ENCODE measurements around the gene NFS1. TPM values are rescaled to one million over a fixed set of nuclear protein-coding genes. Genes with fewer than 3 reads are reported as not detected.

The NFS1 gene
- total RNA-seq, 1 experiment from 2014 or later = 24.7 TPM

DNA sequence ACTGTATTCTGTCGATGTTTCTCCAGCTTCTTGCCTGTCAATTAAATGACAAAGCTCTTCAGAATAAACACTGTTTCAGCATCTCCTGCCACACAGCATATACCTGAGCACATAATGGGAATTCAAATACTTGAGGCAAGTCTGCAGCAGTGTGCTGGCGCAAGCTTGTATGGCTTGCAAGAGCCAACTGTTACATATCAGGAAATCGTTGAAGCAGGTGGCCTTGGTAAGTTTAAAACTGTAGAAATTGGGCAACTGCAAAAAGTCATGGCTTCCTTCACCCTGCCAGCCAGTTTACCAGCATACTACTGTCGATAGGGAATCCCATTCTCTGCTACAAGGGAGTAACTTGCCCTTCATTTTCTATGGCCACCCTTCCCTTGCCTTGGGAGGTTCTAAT, 57.4 kb downstream of the NFS1 start:
- Histone ChIP-seq H3K27ac (no peak overlapping the region), H3K4me1 (replicated peaks) (no peaks in the 10 kb centered on the region), H3K36me3 (peaks cover 19% of the 10 kb centered on the region), H3K4me3 (no peak overlapping the region), H3K27me3 (replicated peaks) (no peaks in the 10 kb centered on the region), H3K9me3 (replicated peaks) (no peaks in the 10 kb centered on the region)
- no peak for DNase-seq (ENCODE audit: low read depth in 1 of 2, low spot score in 2 of 2)

DNA sequence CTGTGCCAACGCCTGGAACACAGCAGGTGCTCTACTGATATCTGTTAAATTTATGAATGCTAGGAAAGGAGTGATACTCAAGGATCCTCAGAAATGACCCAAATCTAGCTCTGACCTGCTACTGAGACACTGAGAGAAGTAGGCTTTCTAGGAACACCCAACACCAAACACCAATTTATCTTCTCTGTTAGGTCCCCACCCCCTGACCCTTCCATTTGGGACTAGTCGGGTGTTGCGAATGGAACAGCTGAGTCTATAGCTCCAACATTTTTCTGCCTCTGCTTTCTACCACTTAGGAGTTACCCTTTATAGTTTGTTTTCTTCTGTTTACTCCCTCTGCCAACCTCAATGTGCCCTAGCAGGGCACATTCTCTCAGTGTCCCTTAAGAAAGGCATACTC, 58.4 kb downstream of the NFS1 start:
- H3K9me3 ChIP-seq (replicated peaks) = no peaks in the 10 kb centered on the region
- DNase-seq (ENCODE audit: low read depth in 1 of 2, low spot score in 2 of 2) = no peak
- H3K36me3 ChIP-seq = peaks cover 16% of the 10 kb centered on the region

DNA sequence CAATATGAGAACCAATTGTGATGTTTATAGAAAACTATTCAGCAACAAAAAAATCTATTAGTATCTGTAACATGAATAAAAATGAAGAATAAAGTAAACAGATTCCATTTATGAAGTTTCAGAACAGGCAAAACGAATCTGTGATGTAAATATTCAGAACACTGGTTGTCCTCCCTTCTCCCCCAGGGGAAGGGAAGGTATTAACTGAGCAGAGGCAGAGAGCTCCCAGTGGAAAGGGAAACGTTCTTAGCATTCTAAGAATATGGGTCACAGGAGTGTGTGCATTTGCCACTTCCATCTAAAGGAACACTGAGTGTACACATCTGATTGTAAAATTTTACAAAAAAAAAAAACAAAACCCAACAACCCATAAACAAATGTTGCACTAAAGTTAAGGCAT, 60.4 kb downstream of the NFS1 start:
- DNase-seq (ENCODE audit: low read depth in 1 of 2, low spot score in 2 of 2) = no peak
- no peaks in the 10 kb centered on the region for H3K9me3 ChIP-seq (replicated peaks)
- no peak overlapping the region for H3K27ac ChIP-seq
- H3K27me3 ChIP-seq (replicated peaks) = no peaks in the 10 kb centered on the region
- H3K4me3 ChIP-seq = no peak overlapping the region
- peaks cover 7% of the 10 kb centered on the region for H3K36me3 ChIP-seq
- H3K4me1 ChIP-seq (replicated peaks) = no peaks in the 10 kb centered on the region

More for the DNA sequence above, 58.4 kb downstream of the NFS1 start:
- H3K4me3 ChIP-seq = no peak overlapping the region
- no peaks in the 10 kb centered on the region for H3K27me3 ChIP-seq (replicated peaks)
- H3K4me1 ChIP-seq (replicated peaks) = no peaks in the 10 kb centered on the region
- H3K27ac ChIP-seq = no peak overlapping the region

DNA sequence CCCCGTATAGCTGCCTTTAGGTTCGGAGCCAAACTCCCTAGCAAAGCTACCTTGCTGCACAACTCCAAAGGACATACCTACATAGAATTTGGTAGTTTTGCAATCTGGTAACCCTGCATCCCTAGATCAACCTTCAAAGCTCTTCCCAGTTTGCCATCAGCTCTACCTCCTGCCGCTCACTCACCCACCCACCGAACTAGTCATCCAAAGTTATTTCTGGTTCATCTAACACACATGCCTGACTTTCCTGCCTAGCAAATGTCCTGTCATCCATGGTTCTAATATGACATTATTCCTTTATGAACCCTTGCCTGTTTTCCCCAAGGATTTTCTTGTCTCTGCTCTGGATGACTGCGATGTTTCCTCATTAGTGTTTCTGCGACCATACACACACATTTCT, 61.9 kb downstream of the NFS1 start:
- Histone ChIP-seq H3K36me3 (peaks cover 18% of the 10 kb centered on the region), H3K4me1 (replicated peaks) (no peaks in the 10 kb centered on the region), H3K27me3 (replicated peaks) (no peaks in the 10 kb centered on the region), H3K9me3 (replicated peaks) (no peaks in the 10 kb centered on the region), H3K27ac (no peak overlapping the region), H3K4me3 (no peak overlapping the region)
- DNase-seq (ENCODE audit: low read depth in 1 of 2, low spot score in 2 of 2) = no peak

DNA sequence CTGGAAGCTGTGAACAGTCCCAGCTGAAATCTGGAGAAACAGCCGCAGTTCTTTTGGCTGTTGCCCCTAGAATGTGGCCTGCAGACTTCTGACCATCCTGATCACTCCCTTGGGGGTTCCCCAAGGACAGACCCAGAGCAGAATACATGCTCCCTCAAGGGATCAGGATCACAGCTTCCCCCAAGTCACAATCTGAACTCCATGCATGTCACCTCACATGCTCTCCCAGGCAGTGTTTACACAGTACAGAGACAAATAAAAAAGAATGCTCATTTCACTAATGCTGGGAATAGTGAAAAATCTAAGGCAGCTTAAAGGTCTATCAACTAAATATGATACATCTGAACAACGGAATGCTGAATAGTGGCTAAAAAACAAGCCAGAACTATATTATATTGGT, 63.1 kb downstream of the NFS1 start:
- H3K4me3 ChIP-seq = no peak overlapping the region
- no peak for DNase-seq (ENCODE audit: low read depth in 1 of 2, low spot score in 2 of 2)
- H3K27me3 ChIP-seq (replicated peaks) = no peaks in the 10 kb centered on the region
- no peak overlapping the region for H3K27ac ChIP-seq
- peaks cover 25% of the 10 kb centered on the region for H3K36me3 ChIP-seq
- H3K9me3 ChIP-seq (replicated peaks) = no peaks in the 10 kb centered on the region
- H3K4me1 ChIP-seq (replicated peaks) = no peaks in the 10 kb centered on the region

DNA sequence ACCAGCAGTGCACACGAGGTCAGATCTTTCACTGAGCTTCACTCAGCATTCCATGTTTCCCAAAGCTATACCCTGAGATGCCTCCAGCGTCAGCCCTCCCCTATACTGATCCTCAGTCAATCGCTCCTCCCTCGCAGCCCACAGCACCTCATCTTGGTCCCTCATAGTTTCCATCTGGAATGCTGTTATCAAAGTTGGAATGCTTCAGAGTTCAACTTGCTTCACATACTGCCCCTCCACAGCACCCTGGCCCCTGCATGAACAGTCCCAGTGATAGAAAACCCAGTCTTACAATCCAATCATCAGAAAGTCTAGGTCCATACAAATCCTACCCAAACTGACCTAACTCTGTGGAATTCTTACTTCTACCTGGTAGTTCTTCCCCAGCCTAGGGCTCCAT, 63.5 kb downstream of the NFS1 start:
- Histone ChIP-seq H3K27ac (no peak overlapping the region), H3K36me3 (peaks cover 28% of the 10 kb centered on the region), H3K4me1 (replicated peaks) (no peaks in the 10 kb centered on the region), H3K4me3 (no peak overlapping the region), H3K9me3 (replicated peaks) (no peaks in the 10 kb centered on the region), H3K27me3 (replicated peaks) (no peaks in the 10 kb centered on the region)
- DNase-seq (ENCODE audit: low read depth in 1 of 2, low spot score in 2 of 2) = no peak

DNA sequence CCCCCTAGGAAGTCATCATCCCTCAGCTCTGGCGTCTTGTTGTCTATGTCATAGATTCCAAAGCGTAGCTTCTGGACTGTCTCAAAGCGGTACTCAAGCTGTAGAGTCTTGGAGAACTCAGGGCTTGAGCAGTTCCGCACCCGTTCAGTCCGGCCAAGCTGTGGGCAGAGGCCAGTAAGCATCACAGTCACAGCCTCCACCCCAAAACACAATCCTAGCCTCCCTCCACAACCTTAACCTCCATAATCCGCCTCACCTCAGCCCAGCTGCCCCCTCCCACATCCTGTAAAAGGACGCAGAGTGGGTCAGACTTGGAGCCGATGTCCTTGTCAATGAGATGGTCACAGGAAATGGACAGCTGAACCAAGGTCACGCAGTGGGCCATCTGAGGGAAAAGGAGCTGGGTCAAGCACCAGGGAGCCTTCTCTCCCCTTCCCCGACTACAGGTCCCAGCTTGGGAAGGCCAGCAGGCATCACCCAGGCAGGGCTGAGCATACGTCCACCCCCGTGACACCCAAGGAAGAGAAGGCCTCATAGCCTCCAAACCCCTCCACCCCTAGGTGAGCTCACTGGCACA, 66.5 kb downstream of the NFS1 start:
- DNase-seq (ENCODE audit: low read depth in 1 of 2, low spot score in 2 of 2) = no peak
- no peak overlapping the region for H3K27ac ChIP-seq
- H3K4me3 ChIP-seq = no peak overlapping the region
- no peaks in the 10 kb centered on the region for H3K27me3 ChIP-seq (replicated peaks)
- H3K4me1 ChIP-seq (replicated peaks) = no peaks in the 10 kb centered on the region
- H3K9me3 ChIP-seq (replicated peaks) = no peaks in the 10 kb centered on the region
- peaks cover 55% of the 10 kb centered on the region for H3K36me3 ChIP-seq

DNA sequence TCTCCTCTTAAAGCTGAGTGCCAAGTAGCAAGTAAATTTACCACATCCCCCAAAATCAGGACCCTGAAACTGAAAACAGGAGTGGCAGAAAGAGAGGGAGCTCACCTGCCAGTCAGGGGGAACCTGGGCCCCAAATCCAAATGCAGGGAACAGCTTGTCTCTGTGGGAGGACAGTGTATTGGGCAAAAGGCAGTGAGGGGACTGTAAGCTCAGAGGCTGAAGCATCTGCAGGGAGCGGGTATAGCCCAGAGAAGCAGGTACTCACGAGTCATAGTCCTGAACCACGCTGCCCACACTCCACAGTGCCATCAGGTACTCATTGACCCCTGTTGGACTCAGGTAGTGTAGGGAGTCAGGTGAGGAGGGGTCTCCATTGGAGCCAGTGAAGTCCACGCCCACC, 68.5 kb downstream of the NFS1 start:
- Histone ChIP-seq H3K36me3 (peaks cover 75% of the 10 kb centered on the region), H3K27me3 (replicated peaks) (no peaks in the 10 kb centered on the region), H3K4me1 (replicated peaks) (no peaks in the 10 kb centered on the region), H3K9me3 (replicated peaks) (no peaks in the 10 kb centered on the region), H3K27ac (no peak overlapping the region), H3K4me3 (no peak overlapping the region)
- DNase-seq (ENCODE audit: low read depth in 1 of 2, low spot score in 2 of 2) = no peak

DNA sequence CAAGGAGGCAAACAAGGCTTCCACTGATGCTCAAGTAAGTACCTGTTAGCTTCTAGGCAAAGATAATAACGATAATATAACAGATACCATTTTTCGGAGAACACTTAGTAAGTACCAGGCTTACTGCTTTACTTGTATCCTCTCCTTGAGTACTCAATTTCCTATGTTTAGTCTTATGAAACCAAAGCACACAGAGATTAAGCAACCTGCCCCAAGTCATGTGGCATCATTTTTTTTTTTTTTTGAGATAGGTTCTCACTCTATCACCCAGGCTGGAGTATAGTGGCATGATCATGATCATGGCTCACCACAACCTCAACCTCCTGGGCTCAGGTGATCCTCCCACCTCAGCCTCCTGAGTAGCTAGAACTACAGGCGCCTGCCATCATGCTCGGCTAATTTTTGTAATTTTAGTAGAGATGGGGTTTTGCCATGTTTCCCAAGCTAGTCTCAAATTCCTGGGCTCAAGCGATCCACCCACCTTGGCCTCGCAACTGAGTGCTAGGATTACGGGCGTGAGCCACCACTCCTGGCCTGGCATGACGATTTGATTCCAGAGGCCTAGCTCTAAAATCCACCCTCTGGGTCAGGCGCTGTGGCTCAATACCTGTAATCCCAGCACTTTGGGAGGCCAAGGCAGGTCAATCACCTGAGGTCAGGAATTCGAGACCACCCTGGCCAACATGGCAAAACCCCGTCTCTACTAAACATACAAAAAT, 69.6 kb downstream of the NFS1 start:
- no peak overlapping the region for H3K4me3 ChIP-seq
- H3K27me3 ChIP-seq (replicated peaks) = no peaks in the 10 kb centered on the region
- H3K36me3 ChIP-seq = peaks cover 83% of the 10 kb centered on the region
- no peak overlapping the region for H3K27ac ChIP-seq
- no peaks in the 10 kb centered on the region for H3K9me3 ChIP-seq (replicated peaks)
- H3K4me1 ChIP-seq (replicated peaks) = no peaks in the 10 kb centered on the region
- DNase-seq (ENCODE audit: low read depth in 1 of 2, low spot score in 2 of 2) = no peak

DNA sequence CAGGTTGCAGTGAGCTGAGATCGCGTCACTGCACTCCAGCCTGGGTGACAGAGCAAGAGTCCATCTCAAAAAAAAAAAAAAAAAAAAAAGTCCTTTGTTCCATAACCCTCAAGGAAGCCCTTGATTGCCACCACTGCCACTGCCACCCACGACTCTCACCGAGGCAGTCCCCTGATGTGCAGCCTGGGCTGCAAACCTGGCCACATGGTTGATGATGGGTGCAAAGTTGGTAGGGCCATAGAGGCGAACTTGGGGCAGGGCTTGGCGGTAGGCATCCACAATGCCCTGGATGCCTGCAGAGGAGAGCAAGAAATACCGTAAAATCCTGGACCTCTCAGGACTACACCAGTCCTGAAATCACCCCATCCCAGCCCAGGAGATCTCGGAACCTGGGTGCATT, 72.0 kb downstream of the NFS1 start:
- H3K36me3 ChIP-seq = peaks cover 70% of the 10 kb centered on the region
- no peaks in the 10 kb centered on the region for H3K9me3 ChIP-seq (replicated peaks)
- DNase-seq (ENCODE audit: low read depth in 1 of 2, low spot score in 2 of 2) = no peak
- H3K4me3 ChIP-seq = no peak overlapping the region
- no peak overlapping the region for H3K27ac ChIP-seq
- no peaks in the 10 kb centered on the region for H3K27me3 ChIP-seq (replicated peaks)
- no peaks in the 10 kb centered on the region for H3K4me1 ChIP-seq (replicated peaks)

DNA sequence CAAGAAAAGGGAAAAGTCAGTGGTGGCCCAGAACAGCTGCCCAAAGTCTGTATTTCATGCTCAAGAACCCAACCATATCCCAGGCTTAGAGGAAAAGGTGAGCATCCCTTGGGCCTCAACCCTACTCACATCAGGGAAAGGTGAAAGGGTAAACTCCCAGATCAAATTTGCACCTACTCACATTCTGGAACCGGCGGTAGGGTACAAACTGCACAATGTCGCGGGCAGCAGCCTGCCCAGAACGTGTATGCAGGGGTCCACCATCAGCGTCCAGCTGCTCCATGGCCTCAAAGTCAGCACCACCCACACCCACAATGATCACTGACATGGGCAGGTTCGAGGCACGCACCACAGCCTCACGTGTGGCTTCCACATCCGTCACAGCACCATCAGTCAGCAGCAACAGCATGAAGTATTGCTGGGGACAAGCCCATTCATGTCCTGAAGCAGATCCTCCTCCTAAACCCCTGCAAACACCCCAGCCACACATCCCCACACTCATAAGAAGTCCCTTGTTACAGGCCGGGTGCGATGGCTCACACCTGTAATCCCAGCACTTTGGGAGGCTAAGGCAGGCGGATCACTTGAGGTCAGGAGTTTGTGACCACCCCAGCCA, 72.7 kb downstream of the NFS1 start:
- H3K4me1 ChIP-seq (replicated peaks) = no peaks in the 10 kb centered on the region
- H3K4me3 ChIP-seq = no peak overlapping the region
- H3K9me3 ChIP-seq (replicated peaks) = no peaks in the 10 kb centered on the region
- H3K27ac ChIP-seq = no peak overlapping the region
- peaks cover 64% of the 10 kb centered on the region for H3K36me3 ChIP-seq
- DNase-seq (ENCODE audit: low read depth in 1 of 2, low spot score in 2 of 2) = no peak
- no peaks in the 10 kb centered on the region for H3K27me3 ChIP-seq (replicated peaks)

DNA sequence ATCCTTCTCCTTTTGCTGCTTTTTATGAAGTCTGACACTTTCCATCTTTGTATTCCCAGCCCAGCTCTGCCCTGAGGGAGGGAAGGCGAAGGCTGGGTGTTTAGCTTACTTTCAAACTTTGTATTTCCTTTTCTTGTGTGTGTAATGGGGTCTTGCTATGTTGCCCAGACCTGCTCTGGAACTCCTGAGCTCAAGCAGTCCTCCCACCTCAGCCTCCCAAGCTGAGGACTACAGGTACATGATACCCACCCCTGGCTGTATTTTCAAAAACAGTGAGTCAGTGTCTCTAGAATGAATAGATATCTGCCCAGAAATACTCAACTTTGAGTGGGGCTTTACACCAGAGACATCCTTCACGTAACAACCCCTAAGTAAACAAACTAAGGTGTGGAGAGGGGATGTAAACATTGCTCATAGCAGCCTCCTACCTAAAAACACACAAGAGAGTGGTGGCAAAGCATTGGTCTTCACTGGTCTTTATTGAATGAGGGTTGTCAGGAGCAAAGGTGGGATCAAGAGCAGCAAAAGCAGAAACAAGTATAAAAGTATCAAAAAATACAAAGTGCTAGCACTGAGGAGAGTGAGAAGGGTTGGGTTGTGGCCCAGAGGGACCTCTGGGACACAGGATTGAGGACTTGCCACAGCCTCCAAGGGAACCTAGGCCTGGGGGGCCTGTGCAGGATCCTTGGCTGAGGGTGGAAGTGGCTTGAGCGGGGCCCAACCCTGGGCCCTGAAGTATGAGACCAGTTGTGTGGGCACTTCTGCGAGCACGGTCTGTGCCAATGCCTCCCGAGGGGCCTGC, 73.4 kb downstream of the NFS1 start:
- Histone ChIP-seq H3K9me3 (replicated peaks) (no peaks in the 10 kb centered on the region), H3K27ac (no peak overlapping the region), H3K36me3 (peaks cover 60% of the 10 kb centered on the region), H3K4me1 (replicated peaks) (no peaks in the 10 kb centered on the region), H3K4me3 (no peak overlapping the region), H3K27me3 (replicated peaks) (no peaks in the 10 kb centered on the region)
- DNase-seq (ENCODE audit: low read depth in 1 of 2, low spot score in 2 of 2) = no peak

DNA sequence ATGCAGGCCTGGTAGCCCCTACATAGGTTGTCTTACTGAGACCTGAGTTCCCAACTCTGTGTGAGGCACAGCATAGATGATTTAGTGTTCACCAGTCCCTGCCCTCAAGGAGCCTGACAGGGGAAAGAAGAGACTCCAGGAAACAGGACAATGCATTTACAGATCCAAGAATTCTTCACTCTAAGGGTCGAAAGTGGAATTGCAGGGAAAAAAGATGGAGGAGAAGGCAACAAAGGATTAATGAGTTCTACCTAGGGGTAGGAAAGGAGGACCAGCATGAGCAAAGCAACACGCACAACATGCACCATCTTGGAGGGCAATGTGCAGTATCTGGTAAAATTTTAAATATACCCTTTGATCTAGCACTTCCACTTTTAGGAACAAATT, 77.6 kb downstream of the NFS1 start:
- H3K4me3 ChIP-seq = no peak overlapping the region
- peaks cover 16% of the 10 kb centered on the region for H3K4me1 ChIP-seq (replicated peaks)
- H3K9me3 ChIP-seq (replicated peaks) = no peaks in the 10 kb centered on the region
- H3K27ac ChIP-seq = no peak overlapping the region
- peaks cover 21% of the 10 kb centered on the region for H3K36me3 ChIP-seq
- no peaks in the 10 kb centered on the region for H3K27me3 ChIP-seq (replicated peaks)
- no peak for DNase-seq (ENCODE audit: low read depth in 1 of 2, low spot score in 2 of 2)
